K562 (cell line): ENCODE results near the gene RCBTB1. TPM values are rescaled to one million over a fixed set of nuclear protein-coding genes. Genes with fewer than 3 reads are reported as not detected.

Experiments used
- polyA plus RNA-seq, 8 experiments: library from polyadenylated mRNA; depleted of rRNA in 4 of 8; stranded (reverse) in 5 of 8; unstranded in 3 of 8; fragments of >200 nt; fragmentation: Nextera tagmentation in 2 of 8; fragmentation: Illumina TruSeq in 1 of 8; extraction: Ambion mirVana in 2 of 8; extraction: Trizol in 1 of 8; gene quantifications; 2 replicates each; pipeline versions ENCODE4 v1.2.1 to v1.2.3, GENCODE V29; 2011 to 2014; ENCODE audit warnings: inconsistent platforms in 1 of 8, missing spikeins in 1 of 8
- total RNA-seq, 7 experiments: library from RNA; depleted of rRNA in 6 of 7; stranded (reverse); fragments of >200 nt in 6 of 7; fragmentation: Illumina TruSeq in 2 of 7; extraction: Trizol in 2 of 7; gene quantifications; 2 replicates each; pipeline versions ENCODE4 v1.2.1 to v1.2.3, GENCODE V29; 2011 to 2021; ENCODE audit warnings: low replicate concordance in 1 of 7
- TF ChIP-seq, protein P1 (sequence below): fragments of 450-650 bp; IDR thresholded peaks from 2 replicates; pipeline ENCODE4 v1.6.1; 2016; ENCODE audit warnings: mild to moderate bottlenecking, moderate library complexity
- TF ChIP-seq, protein P2 (sequence below): fragments of 450-650 bp; formaldehyde crosslinking; IDR thresholded peaks from 2 replicates; pipeline ENCODE4 v1.4.0; 2020; ENCODE audit warnings: mild to moderate bottlenecking, moderate library complexity

RCBTB1 gene
- total and polyA plus RNA-seq, 9 of the 15 experiments (the other 6 are each of a cell fraction or from before 2014, with no cell fraction given), result 4.0 to 11.3 (median 8.4) TPM

DNA sequence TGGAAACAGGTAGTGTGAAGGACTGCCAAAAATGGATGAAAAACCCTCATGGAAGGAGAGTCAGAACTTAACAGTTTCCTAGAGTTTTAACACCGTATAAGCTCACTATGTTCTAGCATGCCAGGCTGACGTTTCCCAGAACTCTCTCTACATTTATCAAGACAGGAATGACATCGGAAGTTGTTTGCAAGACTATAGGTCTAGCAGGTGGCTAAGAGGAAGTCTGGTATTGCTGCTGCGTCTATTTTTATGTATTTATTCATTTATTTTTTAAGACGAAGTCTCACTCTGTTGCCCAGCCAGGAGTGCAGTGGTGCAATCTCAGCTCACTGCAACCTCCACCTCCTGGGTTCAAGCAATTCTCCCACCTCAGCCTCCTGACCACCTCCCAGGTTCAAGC lies 22.4 kb upstream of the RCBTB1 start (continued):
- TF ChIP-seq, protein P1, sequence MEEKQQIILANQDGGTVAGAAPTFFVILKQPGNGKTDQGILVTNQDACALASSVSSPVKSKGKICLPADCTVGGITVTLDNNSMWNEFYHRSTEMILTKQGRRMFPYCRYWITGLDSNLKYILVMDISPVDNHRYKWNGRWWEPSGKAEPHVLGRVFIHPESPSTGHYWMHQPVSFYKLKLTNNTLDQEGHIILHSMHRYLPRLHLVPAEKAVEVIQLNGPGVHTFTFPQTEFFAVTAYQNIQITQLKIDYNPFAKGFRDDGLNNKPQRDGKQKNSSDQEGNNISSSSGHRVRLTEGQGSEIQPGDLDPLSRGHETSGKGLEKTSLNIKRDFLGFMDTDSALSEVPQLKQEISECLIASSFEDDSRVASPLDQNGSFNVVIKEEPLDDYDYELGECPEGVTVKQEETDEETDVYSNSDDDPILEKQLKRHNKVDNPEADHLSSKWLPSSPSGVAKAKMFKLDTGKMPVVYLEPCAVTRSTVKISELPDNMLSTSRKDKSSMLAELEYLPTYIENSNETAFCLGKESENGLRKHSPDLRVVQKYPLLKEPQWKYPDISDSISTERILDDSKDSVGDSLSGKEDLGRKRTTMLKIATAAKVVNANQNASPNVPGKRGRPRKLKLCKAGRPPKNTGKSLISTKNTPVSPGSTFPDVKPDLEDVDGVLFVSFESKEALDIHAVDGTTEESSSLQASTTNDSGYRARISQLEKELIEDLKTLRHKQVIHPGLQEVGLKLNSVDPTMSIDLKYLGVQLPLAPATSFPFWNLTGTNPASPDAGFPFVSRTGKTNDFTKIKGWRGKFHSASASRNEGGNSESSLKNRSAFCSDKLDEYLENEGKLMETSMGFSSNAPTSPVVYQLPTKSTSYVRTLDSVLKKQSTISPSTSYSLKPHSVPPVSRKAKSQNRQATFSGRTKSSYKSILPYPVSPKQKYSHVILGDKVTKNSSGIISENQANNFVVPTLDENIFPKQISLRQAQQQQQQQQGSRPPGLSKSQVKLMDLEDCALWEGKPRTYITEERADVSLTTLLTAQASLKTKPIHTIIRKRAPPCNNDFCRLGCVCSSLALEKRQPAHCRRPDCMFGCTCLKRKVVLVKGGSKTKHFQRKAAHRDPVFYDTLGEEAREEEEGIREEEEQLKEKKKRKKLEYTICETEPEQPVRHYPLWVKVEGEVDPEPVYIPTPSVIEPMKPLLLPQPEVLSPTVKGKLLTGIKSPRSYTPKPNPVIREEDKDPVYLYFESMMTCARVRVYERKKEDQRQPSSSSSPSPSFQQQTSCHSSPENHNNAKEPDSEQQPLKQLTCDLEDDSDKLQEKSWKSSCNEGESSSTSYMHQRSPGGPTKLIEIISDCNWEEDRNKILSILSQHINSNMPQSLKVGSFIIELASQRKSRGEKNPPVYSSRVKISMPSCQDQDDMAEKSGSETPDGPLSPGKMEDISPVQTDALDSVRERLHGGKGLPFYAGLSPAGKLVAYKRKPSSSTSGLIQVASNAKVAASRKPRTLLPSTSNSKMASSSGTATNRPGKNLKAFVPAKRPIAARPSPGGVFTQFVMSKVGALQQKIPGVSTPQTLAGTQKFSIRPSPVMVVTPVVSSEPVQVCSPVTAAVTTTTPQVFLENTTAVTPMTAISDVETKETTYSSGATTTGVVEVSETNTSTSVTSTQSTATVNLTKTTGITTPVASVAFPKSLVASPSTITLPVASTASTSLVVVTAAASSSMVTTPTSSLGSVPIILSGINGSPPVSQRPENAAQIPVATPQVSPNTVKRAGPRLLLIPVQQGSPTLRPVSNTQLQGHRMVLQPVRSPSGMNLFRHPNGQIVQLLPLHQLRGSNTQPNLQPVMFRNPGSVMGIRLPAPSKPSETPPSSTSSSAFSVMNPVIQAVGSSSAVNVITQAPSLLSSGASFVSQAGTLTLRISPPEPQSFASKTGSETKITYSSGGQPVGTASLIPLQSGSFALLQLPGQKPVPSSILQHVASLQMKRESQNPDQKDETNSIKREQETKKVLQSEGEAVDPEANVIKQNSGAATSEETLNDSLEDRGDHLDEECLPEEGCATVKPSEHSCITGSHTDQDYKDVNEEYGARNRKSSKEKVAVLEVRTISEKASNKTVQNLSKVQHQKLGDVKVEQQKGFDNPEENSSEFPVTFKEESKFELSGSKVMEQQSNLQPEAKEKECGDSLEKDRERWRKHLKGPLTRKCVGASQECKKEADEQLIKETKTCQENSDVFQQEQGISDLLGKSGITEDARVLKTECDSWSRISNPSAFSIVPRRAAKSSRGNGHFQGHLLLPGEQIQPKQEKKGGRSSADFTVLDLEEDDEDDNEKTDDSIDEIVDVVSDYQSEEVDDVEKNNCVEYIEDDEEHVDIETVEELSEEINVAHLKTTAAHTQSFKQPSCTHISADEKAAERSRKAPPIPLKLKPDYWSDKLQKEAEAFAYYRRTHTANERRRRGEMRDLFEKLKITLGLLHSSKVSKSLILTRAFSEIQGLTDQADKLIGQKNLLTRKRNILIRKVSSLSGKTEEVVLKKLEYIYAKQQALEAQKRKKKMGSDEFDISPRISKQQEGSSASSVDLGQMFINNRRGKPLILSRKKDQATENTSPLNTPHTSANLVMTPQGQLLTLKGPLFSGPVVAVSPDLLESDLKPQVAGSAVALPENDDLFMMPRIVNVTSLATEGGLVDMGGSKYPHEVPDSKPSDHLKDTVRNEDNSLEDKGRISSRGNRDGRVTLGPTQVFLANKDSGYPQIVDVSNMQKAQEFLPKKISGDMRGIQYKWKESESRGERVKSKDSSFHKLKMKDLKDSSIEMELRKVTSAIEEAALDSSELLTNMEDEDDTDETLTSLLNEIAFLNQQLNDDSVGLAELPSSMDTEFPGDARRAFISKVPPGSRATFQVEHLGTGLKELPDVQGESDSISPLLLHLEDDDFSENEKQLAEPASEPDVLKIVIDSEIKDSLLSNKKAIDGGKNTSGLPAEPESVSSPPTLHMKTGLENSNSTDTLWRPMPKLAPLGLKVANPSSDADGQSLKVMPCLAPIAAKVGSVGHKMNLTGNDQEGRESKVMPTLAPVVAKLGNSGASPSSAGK, result no peak
- TF ChIP-seq, protein P2, sequence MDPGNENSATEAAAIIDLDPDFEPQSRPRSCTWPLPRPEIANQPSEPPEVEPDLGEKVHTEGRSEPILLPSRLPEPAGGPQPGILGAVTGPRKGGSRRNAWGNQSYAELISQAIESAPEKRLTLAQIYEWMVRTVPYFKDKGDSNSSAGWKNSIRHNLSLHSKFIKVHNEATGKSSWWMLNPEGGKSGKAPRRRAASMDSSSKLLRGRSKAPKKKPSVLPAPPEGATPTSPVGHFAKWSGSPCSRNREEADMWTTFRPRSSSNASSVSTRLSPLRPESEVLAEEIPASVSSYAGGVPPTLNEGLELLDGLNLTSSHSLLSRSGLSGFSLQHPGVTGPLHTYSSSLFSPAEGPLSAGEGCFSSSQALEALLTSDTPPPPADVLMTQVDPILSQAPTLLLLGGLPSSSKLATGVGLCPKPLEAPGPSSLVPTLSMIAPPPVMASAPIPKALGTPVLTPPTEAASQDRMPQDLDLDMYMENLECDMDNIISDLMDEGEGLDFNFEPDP (CRISPR knock-in tag), result no peak
